ENCODE measurements around the gene MRPS17.

The MRPS17 gene

DNA sequence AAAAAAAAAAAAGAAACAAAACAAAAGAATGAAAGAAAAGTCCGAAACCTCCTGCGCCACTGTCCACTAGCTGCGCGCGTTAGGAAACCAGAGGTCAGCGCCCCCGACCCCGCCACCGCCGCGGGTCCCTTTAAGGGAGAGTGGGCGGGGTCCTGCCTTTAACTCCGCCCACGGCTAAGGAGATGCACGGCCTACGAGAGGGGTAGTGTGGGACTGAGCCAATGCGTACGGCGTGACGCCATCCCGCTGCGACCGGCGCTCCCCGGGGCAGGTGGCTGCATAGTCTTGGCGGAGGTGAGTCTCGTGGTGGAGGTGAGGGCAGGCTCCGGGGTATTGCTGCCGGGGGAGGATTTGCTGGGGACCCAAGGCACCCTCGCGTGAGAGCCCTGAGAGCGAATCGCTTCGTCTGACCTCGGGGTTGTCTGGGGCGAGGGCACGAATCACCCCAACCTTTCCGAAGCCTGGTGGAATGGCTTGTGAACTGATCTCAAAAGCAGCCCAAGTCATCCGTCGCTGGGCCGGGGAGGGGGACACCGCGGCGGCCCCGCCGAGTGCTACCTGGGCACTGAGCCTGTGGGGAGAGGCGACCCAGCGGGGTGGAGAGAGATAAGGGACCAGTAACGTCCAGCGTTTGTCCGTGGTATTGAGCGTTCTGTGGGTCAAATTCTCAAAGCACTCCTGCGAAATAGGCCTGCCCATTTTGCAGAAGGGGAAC, at the start of gene MRPS17:
Gene MRPS17 (plus strand): TSS at position 241 of the 715 bp plus-strand sequence. CDS start 1,319 bp downstream, outside the sequence.
- peak; percentile 95 for DNase-seq

DNA sequence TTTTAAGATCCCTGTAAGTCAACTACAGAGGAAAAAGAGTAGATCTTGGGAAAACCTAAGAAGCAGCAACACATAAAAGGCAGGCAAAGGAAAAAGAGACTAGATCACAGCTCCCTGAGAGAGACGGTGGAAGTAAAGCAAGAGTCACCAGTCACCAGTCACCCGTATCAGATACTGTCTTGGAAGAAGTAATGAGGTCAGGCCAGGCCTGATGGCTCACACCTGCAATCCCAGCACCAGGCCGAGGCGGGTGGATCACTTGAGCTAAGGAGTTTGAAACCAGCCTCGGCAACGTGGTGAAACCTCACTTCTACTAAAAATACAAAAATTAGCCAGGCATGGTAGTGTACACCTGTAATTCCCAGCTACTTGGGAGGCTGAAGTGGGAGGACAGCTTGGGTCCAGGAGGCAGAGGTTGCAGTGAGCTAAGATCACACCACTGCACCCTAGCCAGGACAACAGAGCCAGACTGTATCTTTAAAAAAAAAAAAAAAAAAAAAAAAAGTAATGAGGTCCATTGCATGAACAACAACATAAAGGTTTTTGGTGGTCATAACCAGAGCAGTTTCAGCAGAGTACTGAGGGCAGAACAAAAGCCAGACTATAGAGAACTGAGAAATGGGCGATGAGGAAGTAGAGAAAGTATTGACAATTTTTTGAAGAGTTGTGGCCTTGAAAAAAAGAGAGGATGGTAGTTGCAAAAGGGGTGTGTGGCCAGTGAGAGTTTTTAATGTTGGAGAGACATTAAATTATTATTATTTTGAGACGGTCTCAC, 47.5 kb upstream of the MRPS17 start:
- DNase-seq, result no peak

DNA sequence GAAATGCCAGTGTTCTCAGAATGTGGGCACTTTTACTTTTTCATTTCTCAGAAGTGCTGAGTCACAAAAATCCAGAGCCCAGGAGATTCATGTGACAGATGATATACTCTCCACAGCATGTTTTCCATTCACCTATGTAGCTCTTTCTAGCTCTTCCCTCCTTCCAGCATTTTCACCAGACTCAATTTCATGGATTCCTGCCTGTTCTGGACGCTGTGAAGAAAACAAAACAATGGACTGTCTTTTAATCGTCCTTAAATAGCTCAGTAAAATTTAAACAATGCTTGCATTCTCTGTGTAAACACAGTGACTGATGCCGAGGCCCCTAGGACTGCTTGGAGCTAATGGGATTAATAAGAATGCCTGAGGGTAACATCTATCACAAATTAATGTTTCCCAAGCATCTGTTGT, 38.9 kb upstream of the MRPS17 start:
- DNase-seq, result no peak

DNA sequence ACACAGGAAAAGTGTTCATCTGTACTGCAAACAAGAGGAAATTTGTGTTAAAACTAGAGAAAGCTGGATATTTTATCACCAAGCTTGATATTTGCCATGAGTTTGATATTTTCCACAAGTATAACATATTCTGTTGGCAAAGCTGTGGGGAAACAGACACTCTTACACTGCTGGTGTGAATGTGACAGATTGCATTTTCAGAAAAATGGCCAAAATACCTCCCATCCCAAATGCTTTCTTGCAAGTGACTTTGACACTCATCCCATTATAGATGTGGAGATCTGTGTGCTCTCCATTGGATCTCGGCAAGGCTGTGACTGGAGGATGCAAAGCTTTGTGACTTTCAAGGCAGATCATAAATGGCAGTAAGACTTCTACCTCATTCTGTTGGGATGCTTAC, 33.9 kb upstream of the MRPS17 start:
- DNase-seq, result no peak

DNA sequence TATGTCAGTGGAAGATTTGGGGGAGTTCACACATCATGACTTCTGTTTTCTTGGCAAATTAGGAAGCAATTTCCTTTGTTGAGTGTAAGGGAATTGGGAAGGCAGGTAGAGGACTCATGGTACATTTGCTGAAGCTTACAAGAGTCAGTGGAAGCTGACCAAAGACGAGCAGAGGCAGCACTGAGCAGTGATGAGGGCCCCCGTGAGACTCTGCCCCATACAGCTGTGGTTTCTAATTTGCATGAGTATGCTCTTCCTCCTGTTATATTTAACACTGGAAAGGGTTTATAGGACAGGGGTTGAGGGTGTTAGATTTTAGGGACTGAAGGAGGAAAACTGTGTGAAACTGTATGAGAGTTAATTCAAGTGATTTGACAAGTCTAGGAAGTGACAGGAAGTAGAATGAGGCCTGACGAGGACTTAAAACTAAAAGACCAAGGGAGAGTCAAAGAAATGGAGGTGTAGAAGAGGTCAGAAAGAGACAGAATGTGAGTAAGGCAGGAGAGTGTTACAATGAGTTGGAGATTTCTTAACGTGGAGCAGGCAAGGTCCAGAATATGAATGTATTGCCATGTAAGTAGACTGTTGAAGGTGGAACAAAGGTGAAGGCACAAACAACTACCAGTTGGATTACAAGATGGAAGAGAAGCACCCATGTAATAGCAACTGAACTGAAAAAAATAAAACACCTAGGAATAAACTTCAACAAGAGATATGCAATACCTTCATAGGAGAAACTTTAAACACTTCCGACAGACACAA, 23.5 kb upstream of the MRPS17 start:
- DNase-seq, result no peak

DNA sequence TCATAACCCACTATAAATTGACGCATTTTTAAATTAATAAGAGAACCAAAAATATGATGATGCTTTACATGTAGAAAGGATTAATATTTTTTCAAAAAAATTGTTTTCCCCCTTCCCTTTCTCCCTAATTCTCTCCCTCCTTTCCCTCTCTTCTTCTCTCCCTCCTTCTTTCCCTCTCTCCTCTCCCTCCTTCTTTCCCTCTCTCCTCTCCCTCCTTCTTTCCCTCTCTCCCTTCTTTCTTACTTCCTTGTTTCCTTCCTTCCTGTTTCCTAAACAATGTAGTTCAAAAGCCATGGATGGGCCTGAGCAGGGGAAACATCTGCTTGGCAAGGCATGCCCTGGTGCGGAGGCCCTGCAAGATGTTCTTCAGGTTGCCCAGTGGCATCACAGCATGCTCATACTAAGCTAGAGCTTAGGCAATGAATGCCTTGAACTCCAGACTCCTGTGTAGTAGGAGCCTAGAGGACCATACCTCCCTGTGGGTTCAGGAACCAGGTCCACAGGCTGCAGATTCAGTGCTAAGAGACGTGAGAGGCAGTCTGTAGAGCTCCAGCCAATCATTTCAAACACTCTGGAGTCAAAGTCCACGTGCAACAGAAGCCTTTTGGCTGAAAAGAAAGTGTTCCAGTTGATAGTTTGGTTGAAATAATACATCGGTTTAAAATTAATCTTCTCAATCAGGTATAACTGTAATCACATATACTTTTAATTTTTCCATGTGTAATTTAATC, 20.1 kb upstream of the MRPS17 start:
- DNase-seq, result no peak

DNA sequence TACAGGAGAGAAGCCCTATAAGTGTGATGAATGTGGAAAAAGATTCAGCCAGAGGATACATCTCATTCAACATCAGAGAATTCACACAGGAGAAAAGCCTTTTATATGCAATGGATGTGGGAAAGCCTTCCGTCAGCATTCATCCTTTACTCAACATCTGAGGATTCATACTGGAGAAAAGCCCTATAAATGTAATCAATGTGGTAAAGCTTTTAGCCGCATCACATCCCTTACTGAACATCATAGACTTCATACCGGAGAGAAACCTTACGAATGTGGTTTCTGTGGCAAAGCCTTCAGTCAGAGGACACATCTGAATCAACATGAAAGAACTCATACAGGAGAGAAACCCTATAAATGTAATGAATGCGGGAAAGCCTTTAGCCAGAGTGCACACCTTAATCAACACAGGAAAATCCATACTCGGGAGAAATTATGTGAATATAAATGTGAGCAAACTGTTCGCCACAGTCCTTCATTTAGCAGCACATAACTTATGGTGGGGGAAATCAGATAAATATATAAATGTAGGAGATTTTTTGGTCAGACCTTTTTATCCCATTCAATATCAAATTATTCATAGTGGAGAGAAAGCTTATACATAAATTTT, 12.1 kb upstream of the MRPS17 start:
- no peak for DNase-seq

DNA sequence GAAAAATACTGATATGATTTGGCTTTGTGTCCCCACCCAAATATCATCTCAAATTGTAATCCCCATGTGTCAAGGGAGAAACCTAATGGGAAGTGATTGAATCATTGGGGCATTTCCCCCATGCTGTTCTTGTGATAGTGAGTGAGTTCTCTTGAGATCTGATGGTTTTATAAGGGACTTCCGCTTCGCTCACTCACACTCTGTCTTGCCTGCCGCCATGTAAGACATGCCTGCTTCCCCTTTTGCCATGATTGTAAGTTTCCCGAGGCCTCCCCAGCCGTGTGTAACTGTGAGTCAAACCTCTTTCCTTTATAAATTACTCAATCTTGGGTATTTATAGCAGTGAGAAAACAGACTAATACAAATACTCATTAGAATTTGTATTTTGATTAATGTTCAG, 5.1 kb upstream of the MRPS17 start:
- DNase-seq, result no peak

DNA sequence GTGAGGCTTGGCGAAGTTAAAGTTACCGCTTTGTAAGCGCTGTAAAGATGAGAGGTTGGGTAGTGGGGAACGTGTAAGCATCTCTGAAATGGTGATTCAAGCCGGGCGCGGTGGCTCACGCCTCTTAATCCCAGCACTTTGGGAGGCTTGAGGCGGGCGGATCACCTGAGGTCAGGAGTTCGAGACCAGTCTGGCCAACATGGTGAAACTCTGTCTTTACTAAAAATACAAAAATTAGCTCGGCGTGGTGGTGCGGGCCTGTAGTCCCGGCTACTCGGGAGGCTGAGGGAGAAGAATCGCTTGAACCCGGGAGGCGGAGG, 635 bp downstream of the MRPS17 start:
- DNase-seq, result peak; percentile 4

DNA sequence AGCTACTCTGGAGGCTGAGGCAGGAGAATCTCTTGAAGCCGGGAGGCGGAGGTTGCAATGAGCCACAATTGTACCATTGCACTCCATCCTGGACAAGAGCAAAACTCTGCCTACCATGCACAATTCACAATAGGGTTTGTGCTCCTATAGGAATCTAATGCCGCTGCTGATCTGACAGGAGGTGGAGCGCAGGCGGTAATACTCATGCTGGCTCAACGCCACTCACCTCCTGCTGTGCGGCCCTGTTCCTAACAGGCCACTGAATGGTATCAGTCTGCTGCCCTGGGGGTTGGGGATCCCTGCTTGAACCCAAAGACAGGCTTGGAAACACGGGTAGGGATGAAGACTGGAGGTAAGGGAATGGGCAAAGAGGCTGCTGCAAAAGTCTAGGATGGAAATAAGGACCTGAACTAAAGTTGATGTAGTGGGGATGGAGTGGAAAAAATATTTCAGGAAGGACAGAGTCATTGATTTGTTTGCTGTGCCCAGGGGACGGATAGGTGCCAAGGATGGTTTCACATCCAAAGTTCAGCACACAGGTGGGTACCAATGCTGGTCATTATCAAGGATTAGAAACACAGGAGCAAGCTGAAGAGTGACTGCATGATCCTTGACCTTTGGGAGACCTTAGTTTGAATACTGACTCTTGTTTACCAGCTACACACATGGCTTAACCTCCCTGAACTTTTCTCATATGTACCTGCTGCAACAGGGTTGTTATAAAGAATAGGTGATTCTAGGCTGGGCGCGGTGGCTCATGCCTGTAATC, 2.2 kb downstream of the MRPS17 start:
- no peak for DNase-seq

DNA sequence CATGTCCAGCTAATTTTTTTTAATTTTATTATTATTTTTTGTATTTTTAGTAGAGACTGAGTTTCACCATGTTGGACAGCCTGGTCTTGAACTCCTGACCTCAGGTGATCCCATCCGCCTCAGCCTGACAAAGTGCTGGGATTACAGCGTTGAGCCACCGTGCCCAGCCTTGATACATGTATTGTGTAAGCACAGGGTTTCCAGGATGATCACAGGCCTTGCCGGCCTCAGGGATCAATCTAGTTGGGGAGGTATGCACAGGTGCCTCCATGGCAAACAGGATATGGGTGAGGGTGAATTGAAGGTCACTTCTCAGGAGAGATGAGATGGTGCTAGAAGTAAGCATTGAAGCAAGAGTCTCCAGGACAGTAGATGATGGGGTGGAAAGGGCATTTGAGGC, 5.5 kb downstream of the MRPS17 start:
- no peak for DNase-seq

DNA sequence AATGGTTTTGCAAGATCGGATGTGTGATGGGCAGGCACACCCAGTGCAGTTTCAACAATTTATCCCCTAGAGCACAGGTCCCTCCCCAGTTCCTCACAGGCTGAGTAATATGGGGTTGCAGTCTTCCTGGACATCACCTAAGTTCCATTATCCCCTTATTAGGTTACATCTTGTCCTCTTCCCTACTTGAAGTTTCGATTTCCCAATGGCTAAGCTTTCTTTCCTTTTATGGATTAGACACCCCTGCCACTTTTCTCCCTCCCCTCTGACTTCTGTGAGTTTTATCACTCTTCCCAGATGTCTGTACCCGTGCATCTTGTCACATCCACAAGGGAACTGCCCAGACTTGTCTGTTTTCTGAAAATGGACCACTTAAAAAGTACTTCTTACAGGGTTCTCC, 10.3 kb downstream of the MRPS17 start:
- DNase-seq, result no peak

DNA sequence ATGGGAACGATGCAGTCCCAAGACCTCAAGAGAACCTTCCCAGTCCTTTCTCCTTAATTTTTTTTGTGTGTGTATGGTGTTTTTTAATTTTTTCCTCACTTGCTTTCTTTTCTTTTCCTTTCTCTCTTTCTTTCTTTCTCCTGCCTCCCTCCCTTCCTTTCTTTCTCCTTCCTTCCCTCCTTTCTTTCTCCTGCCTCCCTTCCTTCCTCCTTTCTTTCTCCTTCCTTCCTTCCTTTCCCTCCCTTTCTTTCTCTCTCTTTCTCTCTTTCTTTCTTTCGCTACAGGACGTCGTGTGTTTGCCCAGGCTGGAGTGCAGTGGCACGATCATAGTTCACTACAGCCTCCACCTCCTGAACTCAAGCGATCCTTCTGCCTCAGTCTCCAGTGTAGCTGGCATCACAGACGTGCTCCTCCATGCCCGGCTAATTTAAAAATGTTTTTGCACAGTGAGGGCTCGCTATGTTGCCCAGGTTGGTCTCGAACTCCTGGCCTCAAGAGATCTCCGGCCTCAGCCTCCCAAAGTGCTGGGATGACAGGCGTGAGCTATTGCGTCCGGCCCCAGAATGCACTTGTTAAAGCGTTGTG, 12.0 kb downstream of the MRPS17 start:
- DNase-seq, result no peak

DNA sequence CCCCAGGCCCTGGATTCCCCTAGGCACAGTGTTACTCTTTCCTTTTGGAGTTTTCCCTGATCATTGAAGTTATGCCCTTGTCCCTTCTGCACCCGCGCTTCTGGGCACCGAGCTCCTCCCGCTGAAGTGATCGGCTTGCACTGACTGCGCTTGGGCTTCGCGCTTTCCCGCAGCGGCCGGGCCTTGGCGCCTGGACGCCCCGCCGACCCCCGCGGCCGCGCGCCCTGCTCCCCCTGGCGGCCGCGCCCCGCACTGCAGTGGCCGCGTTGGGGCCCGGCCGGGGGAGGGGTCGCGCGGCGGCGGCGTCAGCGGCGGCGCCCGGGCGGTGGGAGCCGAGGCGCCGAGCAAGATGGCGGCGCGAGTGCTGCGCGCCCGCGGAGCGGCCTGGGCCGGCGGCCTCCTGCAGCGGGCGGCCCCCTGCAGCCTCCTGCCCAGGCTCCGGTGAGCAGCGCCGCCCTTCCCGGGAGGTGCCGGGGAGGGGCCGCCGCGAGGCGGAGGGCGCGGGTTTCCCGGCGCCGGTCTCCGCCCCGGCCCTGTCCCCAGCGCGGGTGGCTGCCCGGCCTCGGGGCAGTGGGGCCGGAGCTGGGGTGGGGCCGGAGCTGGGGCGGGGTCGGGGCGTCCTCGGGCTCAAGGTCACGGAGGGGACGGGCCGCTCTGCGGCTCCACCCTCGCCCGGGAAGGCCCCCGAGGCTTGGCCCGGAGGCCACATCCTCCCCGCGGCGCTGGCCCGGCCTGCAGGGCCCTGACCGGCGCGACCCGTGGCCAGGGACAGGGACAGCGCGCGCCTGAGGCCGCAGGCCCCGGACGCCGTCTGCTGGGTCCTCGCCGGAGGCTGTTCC, 12.8 kb downstream of the MRPS17 start, which contains the start of gene NIPSNAP2:
Gene NIPSNAP2 (plus strand): TSS at position 325 of the 839 bp plus-strand sequence. CDS start 25 bp downstream, at position 350.
- DNase-seq, result peak; percentile 72

DNA sequence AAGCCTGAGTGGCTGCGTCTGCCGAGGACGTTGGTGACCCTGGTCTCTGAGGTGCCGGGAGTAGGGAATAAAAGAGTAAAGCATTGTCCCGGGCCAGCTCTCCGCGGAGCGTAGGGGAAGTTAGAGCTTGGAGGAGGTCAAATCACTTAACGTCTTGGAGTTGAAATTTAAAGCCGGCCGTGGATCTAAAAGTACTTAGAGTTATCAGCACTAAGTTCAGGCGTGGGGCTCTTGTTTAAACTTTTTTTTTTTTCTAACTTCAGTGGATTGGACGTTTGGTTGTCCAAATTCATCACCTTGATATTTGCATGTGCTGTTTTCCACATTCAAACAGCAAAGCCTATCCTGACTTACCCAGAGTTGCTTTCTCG, 13.4 kb downstream of the MRPS17 start:
- DNase-seq, result no peak

DNA sequence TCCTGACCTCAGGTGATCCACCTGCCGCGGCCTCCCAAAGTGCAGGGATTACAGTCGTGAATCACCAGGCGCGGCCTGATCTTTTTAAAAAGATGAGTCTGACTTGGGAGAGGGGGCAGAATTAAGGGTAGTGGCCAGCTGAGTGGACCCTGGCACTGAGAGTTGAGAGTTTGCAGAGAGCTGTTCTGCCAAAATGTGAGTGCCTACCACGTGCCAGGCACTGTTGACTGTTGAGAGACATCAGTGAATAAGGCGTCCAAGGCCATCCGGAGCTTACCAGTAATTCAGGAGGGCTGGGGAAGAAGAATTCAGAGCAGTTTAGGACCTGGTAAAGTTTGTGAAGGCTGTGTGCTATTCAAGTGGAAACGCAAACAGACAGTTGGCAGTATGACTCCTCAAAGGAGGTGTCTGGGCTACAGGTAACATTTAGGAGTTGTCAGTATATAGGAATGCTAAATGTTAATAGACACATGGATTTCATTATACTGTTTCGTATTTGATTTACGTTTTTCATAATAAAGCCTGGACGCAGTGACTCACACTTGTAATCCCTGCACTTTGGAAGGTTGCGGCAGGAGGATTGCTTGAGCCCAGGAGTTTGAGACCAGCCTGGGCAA, 14.2 kb downstream of the MRPS17 start:
- no peak for DNase-seq

DNA sequence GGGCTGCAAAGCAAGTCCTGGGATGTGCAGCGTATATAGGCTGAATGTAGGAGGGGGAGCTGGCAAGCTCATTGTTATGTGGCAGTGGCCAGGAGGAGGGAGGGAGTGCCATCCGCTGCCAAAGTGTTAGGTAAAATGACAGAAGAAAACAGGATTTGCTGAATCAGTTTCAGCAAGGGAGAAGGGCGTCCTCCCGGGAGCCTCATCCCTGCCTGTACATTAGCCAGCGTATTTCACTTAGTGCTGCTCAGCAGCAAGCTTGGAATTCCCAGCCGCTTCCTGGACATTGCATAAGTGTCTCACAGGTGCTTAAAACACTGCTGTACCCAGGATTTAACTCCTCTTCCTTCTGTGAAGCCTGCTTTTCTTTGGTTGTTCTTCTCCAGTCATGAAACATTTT, 15.2 kb downstream of the MRPS17 start:
- DNase-seq, result no peak

DNA sequence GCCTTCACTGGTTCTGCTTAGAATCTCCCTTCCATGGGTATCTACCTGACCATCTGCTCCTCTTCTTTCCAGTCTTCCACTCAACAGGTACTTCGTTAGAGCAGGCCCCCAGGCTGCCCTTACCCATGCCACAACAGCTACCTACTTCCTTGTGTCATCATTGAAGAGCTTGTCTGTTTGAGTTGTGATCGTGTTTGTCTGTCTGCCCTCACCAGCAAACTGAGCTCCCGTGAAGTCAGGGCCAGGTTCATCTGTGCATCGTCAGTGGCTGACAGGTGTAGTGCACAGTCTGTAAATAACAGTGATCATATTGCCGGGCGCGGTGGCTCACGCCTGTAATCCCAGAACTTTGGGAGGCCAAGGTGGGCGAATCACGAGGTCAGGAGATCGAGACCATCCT, 17.7 kb downstream of the MRPS17 start:
- no peak for DNase-seq

DNA sequence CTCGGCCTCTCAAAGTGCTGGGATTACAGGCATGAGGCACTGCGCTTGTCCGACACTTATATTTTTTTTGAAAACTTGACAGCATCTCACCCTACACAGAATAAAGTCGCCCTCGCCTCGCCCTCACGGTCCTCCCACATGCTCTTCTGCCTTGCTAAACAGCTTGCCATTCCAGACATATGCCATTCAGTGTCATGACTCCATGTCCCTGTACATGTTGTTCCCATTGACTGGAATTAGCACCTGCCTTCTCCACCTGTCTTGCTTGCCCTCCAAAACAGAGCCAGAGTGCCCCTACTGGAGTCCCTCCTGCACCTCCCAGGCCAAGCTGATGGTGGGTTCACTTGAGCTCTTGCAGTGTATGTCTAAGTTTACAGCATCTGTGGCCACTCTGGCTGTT, 18.9 kb downstream of the MRPS17 start:
- no peak for DNase-seq

DNA sequence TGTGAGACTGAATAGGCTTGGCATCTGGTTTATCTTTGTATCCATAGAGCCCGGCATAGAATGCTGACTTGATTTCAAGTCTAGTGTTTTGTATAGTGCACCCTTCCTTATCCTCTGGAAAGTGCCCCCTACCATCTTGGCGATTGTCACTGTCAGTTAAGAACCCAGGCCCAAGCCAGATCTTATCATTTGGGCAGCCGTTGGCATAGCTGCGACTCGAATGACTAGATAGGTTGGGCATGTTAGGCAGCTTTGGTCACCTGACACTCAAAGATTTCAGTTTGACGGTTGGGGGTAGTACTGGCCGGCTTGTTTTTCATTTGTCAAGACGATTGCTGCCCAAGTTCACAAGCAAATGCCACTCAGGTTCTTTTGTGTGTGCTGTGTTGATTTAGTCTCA, 19.3 kb downstream of the MRPS17 start:
- DNase-seq, result no peak
